SIG-M5 treated with dmso at 0.1 percent for 504 hours (cell line): ENCODE data around the gene ERVFRD-1.

Source experiments
- DNase-seq: peaks from one replicate; lab custom pipeline; 2025; ENCODE audit not compliant: unreplicated experiment; lab: John Stamatoyannopoulos, UW

ERVFRD-1 gene

DNA sequence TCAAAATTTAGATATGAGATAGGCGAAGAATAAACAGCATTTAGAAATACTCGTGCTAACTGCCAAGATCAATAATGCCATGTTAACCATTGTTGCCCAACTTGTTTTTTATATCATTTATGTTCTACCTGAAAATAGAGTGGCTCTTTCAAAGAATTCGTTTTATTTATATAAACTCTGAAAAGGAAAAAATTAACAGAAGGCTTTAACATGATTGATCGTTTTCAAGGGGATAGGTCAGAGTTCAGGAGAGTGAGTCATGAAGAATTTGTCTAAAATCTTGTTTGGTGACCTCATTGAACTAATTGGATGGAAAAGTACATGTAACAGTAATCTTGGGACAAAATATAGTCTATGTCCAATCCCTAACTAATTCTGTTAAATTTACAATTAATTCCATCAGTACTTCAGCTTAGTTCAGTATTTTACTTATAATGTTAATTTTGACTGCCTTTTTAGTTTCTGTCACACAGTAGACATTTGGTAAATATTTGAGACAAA is 56.3 kb downstream of the ERVFRD-1 start:
- no peak for DNase-seq

DNA sequence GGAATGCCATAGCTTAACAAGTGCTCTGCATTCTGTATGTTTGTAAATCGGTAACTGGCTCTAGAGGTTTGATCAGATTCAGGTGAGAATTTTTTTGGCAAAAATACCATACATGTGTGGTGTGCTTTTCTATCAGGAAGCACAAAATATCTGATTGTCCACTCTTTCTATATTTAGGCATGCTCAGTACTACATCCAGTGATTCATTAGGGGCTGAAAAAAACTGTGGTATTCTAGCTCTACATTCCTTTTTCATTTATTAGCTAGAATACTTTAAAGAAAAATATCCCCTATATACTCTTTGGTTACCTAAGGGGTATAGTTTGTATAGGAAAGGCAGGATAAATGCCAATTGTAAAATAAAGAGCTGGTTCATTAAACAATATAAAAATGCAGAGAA is 56.8 kb downstream of the ERVFRD-1 start:
- no peak for DNase-seq

DNA sequence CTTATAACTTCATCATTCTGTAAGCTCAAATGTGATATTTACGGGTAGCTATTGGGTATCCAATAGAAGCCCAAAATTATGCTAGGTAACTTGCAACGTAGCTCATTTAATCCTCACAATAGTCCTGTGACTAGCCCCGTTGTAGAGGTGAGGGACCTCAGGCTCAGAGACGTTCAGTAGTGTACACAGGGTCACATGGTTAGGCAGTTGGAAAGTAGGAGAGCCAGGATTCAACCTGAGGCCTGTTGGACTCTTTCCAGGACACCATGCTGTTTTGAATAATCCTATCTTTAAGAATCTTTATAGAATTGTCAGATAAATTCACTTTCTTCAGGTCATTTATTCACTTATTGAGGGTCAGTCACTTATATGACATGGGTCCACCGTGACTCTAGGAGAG is 58.2 kb downstream of the ERVFRD-1 start:
- no peak for DNase-seq
